Urinary bladder (tissue), 4 donors: Measurements from ENCODE around the gene IRF3. TPM values are rescaled to one million over a fixed set of nuclear protein-coding genes. Genes with fewer than 3 reads are reported as not detected.

Experiments used
- DNase-seq: peaks from one replicate; pipeline ENCODE4 v3.0.0-alpha.2; 2015; ENCODE audit errors: extremely low spot score
- H3K27ac ChIP-seq: one replicate; pipeline ENCODE4 v1.5.1; 2013; ENCODE audit warnings: low read depth, mild to moderate bottlenecking, moderate library complexity
- H3K36me3 ChIP-seq: one replicate; pipeline ENCODE4 v1.6.1; 2013; ENCODE audit warnings: mild to moderate bottlenecking, moderate library complexity; ENCODE audit not compliant: insufficient read depth
- H3K4me1 ChIP-seq: one replicate; pipeline ENCODE4 v1.6.1; 2013; ENCODE audit warnings: mild to moderate bottlenecking, moderate library complexity; ENCODE audit not compliant: insufficient read depth
- H3K4me3 ChIP-seq: one replicate; pipeline ENCODE4 v1.5.1; 2013; ENCODE audit warnings: low read depth, low read length
- WGBS: extraction: QIAGEN DNeasy Blood & Tissue Kit; methylation state at CpG from one replicate; pipeline ENCODE4 v1.1.7; 2013; 5-methylcytosine and 5-hydroxymethylcytosine counted together
- polyA plus RNA-seq: library from polyadenylated mRNA; stranded (reverse); fragments of 200-250 nt; gene quantifications from one replicate; pipeline ENCODE4 v1.2.3, GENCODE V29; 2013
- total RNA-seq: library from RNA; depleted of rRNA; stranded (reverse); fragments of >200 nt; gene quantifications from one replicate; pipeline ENCODE4 v1.2.3, GENCODE V29; 2014
- donor health status: healthy with polysubstance abuse.
- donor health status: healthy.

The IRF3 gene
- total and polyA plus RNA-seq, 2 donors = 31.9 to 84.9 TPM

- Histone ChIP-seq H3K27ac (no peak overlapping the region), H3K4me1 (no peaks in the 10 kb centered on the region), H3K4me3 (no peak overlapping the region), H3K36me3 (peaks cover 8% of the 10 kb centered on the region)
- no peak for DNase-seq
- WGBS = 87% methylated on average over 23 of the region's 23 CpGs
Measured at GRCh38 chr19:49655570-49656455, 9.8 kb downstream of the IRF3 start.

- WGBS = 83% methylated on average over 10 of the region's 10 CpGs
- Histone ChIP-seq H3K4me1 (no peaks in the 10 kb centered on the region), H3K4me3 (no peak overlapping the region), H3K36me3 (peaks cover 8% of the 10 kb centered on the region), H3K27ac (no peak overlapping the region)
- DNase-seq = no peak
Measured at GRCh38 chr19:49654581-49654980, 11.1 kb downstream of the IRF3 start.

GRCh38 chr19:49653466-49653806 is 12.2 kb downstream of the IRF3 start:
- H3K27ac ChIP-seq = no peak overlapping the region
- no peaks in the 10 kb centered on the region for H3K4me1 ChIP-seq
- peaks cover 8% of the 10 kb centered on the region for H3K36me3 ChIP-seq
- 92% methylated on average over 13 of the region's 13 CpGs for WGBS
- no peak overlapping the region for H3K4me3 ChIP-seq
- no peak for DNase-seq

GRCh38 chr19:49652551-49653465 is 12.8 kb downstream of the IRF3 start:
- H3K4me3 ChIP-seq = no peak overlapping the region
- H3K4me1 ChIP-seq = no peaks in the 10 kb centered on the region
- 93% methylated on average over 58 of the region's 58 CpGs for WGBS
- no peak for DNase-seq
- H3K36me3 ChIP-seq = peaks cover 8% of the 10 kb centered on the region
- H3K27ac ChIP-seq = no peak overlapping the region

- Histone ChIP-seq H3K4me1 (no peaks in the 10 kb centered on the region), H3K4me3 (no peak overlapping the region), H3K36me3 (peaks cover 8% of the 10 kb centered on the region), H3K27ac (no peak overlapping the region)
- WGBS = 97% methylated on average over 110 of the region's 110 CpGs
- DNase-seq = no peak
Measured at GRCh38 chr19:49651820-49652550, 13.7 kb downstream of the IRF3 start.

GRCh38 chr19:49651029-49651819 is 14.4 kb downstream of the IRF3 start:
- Histone ChIP-seq H3K4me1 (no peaks in the 10 kb centered on the region), H3K36me3 (peaks cover 8% of the 10 kb centered on the region), H3K4me3 (no peak overlapping the region), H3K27ac (no peak overlapping the region)
- DNase-seq = no peak
- WGBS = 96% methylated on average over 72 of the region's 72 CpGs

- DNase-seq = no peak
- Histone ChIP-seq H3K27ac (no peak overlapping the region), H3K4me1 (no peaks in the 10 kb centered on the region), H3K36me3 (peaks cover 4% of the 10 kb centered on the region), H3K4me3 (no peak overlapping the region)
- WGBS = 91% methylated on average over 17 of the region's 17 CpGs
Measured at GRCh38 chr19:49646586-49646985, 19.1 kb downstream of the IRF3 start.

GRCh38 chr19:49645995-49646394 is 19.7 kb downstream of the IRF3 start:
- H3K4me1 ChIP-seq = no peaks in the 10 kb centered on the region
- H3K36me3 ChIP-seq = no peaks in the 10 kb centered on the region
- H3K4me3 ChIP-seq = no peak overlapping the region
- no peak overlapping the region for H3K27ac ChIP-seq
- 91% methylated on average over 13 of the region's 13 CpGs for WGBS
- no peak for DNase-seq

GRCh38 chr19:49645592-49645991 is 20.1 kb downstream of the IRF3 start:
- DNase-seq = no peak
- Histone ChIP-seq H3K4me1 (no peaks in the 10 kb centered on the region), H3K27ac (no peak overlapping the region), H3K4me3 (no peak overlapping the region), H3K36me3 (no peaks in the 10 kb centered on the region)
- 91% methylated on average over 11 of the region's 11 CpGs for WGBS

- H3K36me3 ChIP-seq = no peaks in the 10 kb centered on the region
- H3K4me3 ChIP-seq = no peak overlapping the region
- no peak overlapping the region for H3K27ac ChIP-seq
- no peaks in the 10 kb centered on the region for H3K4me1 ChIP-seq
- no peak for DNase-seq
- 69% methylated on average over 2 of the region's 2 CpGs for WGBS
Measured at GRCh38 chr19:49643466-49643865, 22.2 kb downstream of the IRF3 start.

- no peaks in the 10 kb centered on the region for H3K4me1 ChIP-seq
- H3K4me3 ChIP-seq = peak overlapping the region; percentile 74
- no peak for DNase-seq
- H3K27ac ChIP-seq = peak overlapping the region; percentile 90
- 8% methylated on average over 5 of the region's 5 CpGs for WGBS
- no peaks in the 10 kb centered on the region for H3K36me3 ChIP-seq
Measured at GRCh38 chr19:49642492-49643035, 23.1 kb downstream of the IRF3 start.

- no peaks in the 10 kb centered on the region for H3K36me3 ChIP-seq
- WGBS = under 1% methylated on average over 87 of the region's 87 CpGs
- DNase-seq = peak; percentile 95
- peak within 1 kb of the TSS; percentile 100 for H3K27ac ChIP-seq
- peak within 1 kb of the TSS; percentile 74 for H3K4me3 ChIP-seq
- H3K4me1 ChIP-seq = no peaks in the 10 kb centered on the region
Measured at GRCh38 chr19:49641688-49642491, 23.8 kb downstream of the IRF3 start, which contains the start of gene SCAF1. Gene SCAF1 (plus strand): TSS chr19:49642209. CDS start chr19:49645027, 2,818 bp downstream.
